G401 (cell line): ENCODE data around the gene CDC25B. TPM values are rescaled to one million over a fixed set of nuclear protein-coding genes. Genes with fewer than 3 reads are reported as not detected.

Experiments used
- DNase-seq: peaks from one replicate; pipeline ENCODE4 v3.0.0-alpha.2; 2015; ENCODE audit warnings: low spot score
- in situ Hi-C: cut with HindIII; loops from 2 replicates; pipeline ENCODE4 v1.10.0; 2016; ENCODE audit warnings: low sequenced_read_pairs, mixed read lengths
- total RNA-seq: library from RNA; depleted of rRNA; stranded (reverse); fragments of >200 nt; shearing (Covaris generic); gene quantifications from 2 replicates; pipeline ENCODE4 v1.2.3, GENCODE V29; 2014

Gene CDC25B
- total RNA-seq, 1 experiment from 2014 or later, result 7.2 TPM

- in situ Hi-C loops, result no loop called here
- DNase-seq, result no peak
Measured at GRCh38 chr20:3800256-3800877, 4.3 kb downstream of the CDC25B start.

GRCh38 chr20:3800878-3801260 is 4.8 kb downstream of the CDC25B start:
- in situ Hi-C loops, result no loop called here
- no peak for DNase-seq

GRCh38 chr20:3801299-3801698 is 5.2 kb downstream of the CDC25B start:
- in situ Hi-C loops, result no loop called here
- DNase-seq, result no peak

GRCh38 chr20:3801846-3802245 is 5.7 kb downstream of the CDC25B start:
- DNase-seq, result no peak
- in situ Hi-C loops, result no loop called here

GRCh38 chr20:3802524-3803239 is 6.6 kb downstream of the CDC25B start:
- DNase-seq, result no peak
- in situ Hi-C loops, result no loop called here

GRCh38 chr20:3803289-3803688 is 7.2 kb downstream of the CDC25B start:
- in situ Hi-C loops, result no loop called here
- DNase-seq, result no peak

GRCh38 chr20:3803854-3804253 is 7.7 kb downstream of the CDC25B start:
- in situ Hi-C loops, result no loop called here
- DNase-seq, result peak; percentile 76

GRCh38 chr20:3804254-3804751 is 8.2 kb downstream of the CDC25B start:
- DNase-seq, result no peak
- in situ Hi-C loops, result no loop called here

GRCh38 chr20:3804781-3805180 is 8.7 kb downstream of the CDC25B start:
- DNase-seq, result no peak
- in situ Hi-C loops, result no loop called here

GRCh38 chr20:3808544-3808943 is 12.4 kb downstream of the CDC25B start:
- no peak for DNase-seq
- in situ Hi-C loops, result no loop called here

GRCh38 chr20:3811467-3812258 is 15.6 kb downstream of the CDC25B start:
- in situ Hi-C loops, result no loop called here
- DNase-seq, result peak; percentile 98

GRCh38 chr20:3812259-3812681 is 16.2 kb downstream of the CDC25B start:
- in situ Hi-C loops, result no loop called here

GRCh38 chr20:3812975-3813847 is 17.1 kb downstream of the CDC25B start:
- no peak for DNase-seq
- in situ Hi-C loops, result no loop called here

More at GRCh38 chr20:3812259-3812681, 16.2 kb downstream of the CDC25B start:
- no peak for DNase-seq

GRCh38 chr20:3813848-3814581 is 17.9 kb downstream of the CDC25B start:
- DNase-seq, result no peak
- in situ Hi-C loops, result no loop called here

- in situ Hi-C loops, result no loop called here
- no peak for DNase-seq
Measured at GRCh38 chr20:3814928-3815495, 18.9 kb downstream of the CDC25B start.

GRCh38 chr20:3815703-3816315 is 19.7 kb downstream of the CDC25B start:
- DNase-seq, result no peak
- in situ Hi-C loops, result no loop called here
